HCT116 (cell line): ENCODE results near the gene NCOA1. TPM values are rescaled to one million over a fixed set of nuclear protein-coding genes. Genes with fewer than 3 reads are reported as not detected.

ENCODE experiments used
- ATAC-seq: fragments of 200-7000 bp; cut with Tn5 transposase; 2 replicates; pipeline ENCODE4 v1.9.1; 2020; ENCODE audit warnings: mild to moderate bottlenecking, moderate library complexity
- BruUV-seq: library from RNA; stranded (reverse); fragments of 400-500 nt; replicated peaks from 2 replicates; lab custom pipeline; 2021; lab: Mats Ljungman, UMichigan
- CTCF ChIA-PET: fragments of 300-600 bp; sonication (Branson Sonifier 250); formaldehyde crosslinking; loops from one replicate; lab custom pipeline; 2021; ENCODE audit warnings: antibody characterized with exemption; lab: Charles Lee
- POLR2A ChIA-PET: fragments of 300-600, 350-600 bp; sonication (Branson Sonifier 250); formaldehyde crosslinking; loops from one replicate; lab custom pipeline; 2021; ENCODE audit warnings: antibody characterized with exemption; lab: Charles Lee
- RAD21 ChIA-PET, 2 experiments: fragments of 300-600 bp; sonication (Branson Sonifier 250); formaldehyde crosslinking; loops; one replicate each; lab custom pipeline; 2023; ENCODE audit warnings: low total read pairs in 2 of 2; ENCODE audit not compliant: uncharacterized antibody in 2 of 2, unreplicated experiment in 2 of 2, low non-redundant PET in 1 of 2; lab: Charles Lee
- DNase-seq: peaks from one replicate; pipeline ENCODE4 v3.0.0-alpha.2; 2010; ENCODE audit warnings: low read depth, low spot score
- H2AFZ ChIP-seq: fragments of 200-600 bp; shearing (Covaris generic), sonication (generic); 2 replicates; pipeline ENCODE4 v1.6.1; 2017; ENCODE audit warnings: low read depth, mixed run types, mixed read lengths, antibody characterized with exemption, low read length; ENCODE audit not compliant: poor library complexity, severe bottlenecking
- H3K27ac ChIP-seq: 2 replicates; pipeline ENCODE4 v1.5.1; 2012; ENCODE audit warnings: low read depth, low read length
- H3K27me3 ChIP-seq: fragments of 200-600 bp; sonication (generic); 2 replicates; pipeline ENCODE4 v1.6.1; 2016; ENCODE audit warnings: mixed run types, low read length, mixed read lengths; ENCODE audit not compliant: insufficient read depth
- H3K36me3 ChIP-seq, 2 experiments: fragments of 200-500 bp in 1 of 2; fragments of 200-600 bp in 1 of 2; sonication (Bioruptor generic) in 1 of 2; sonication (generic) in 1 of 2; 2 replicates each; pipeline versions ENCODE4 v1.5.1 to v1.6.1; 2014 to 2016; ENCODE audit warnings: low read length in 2 of 2, inconsistent platforms in 1 of 2, mixed read lengths in 1 of 2, mixed run types in 1 of 2; ENCODE audit not compliant: insufficient read depth in 2 of 2, control insufficient read depth in 1 of 2
- H3K4me1 ChIP-seq, 2 experiments: fragments of 200-600 bp in 1 of 2; sonication (generic) in 1 of 2; 2 replicates each; pipeline versions ENCODE4 v1.5.1 to v1.6.1; 2012 to 2017; ENCODE audit warnings: low read length in 2 of 2, inconsistent platforms in 1 of 2, mild to moderate bottlenecking in 1 of 2, mixed read lengths in 1 of 2, mixed run types in 1 of 2, moderate library complexity in 1 of 2; ENCODE audit not compliant: insufficient read depth in 2 of 2, control insufficient read depth in 1 of 2
- H3K4me2 ChIP-seq: fragments of 200-600 bp; sonication (generic); 2 replicates; pipeline ENCODE4 v1.6.1; 2017; ENCODE audit warnings: mixed run types, low read length, mixed read lengths
- H3K4me3 ChIP-seq, 2 experiments: fragments of 200-600 bp in 1 of 2; sonication (generic) in 1 of 2; replicated peaks in 1 of 2; 2 replicates each; pipeline ENCODE4 v1.5.1; 2011 to 2016; ENCODE audit warnings: low read length in 2 of 2, control low read depth in 1 of 2, low read depth in 1 of 2, mild to moderate bottlenecking in 1 of 2, mixed read lengths in 1 of 2, mixed run types in 1 of 2
- H3K79me2 ChIP-seq: fragments of 200-600 bp; sonication (generic); 2 replicates; pipeline ENCODE4 v1.6.1; 2017; ENCODE audit warnings: mild to moderate bottlenecking, mixed run types, low read length, moderate library complexity, mixed read lengths; ENCODE audit not compliant: insufficient read depth
- H3K9ac ChIP-seq: fragments of 200-600 bp; sonication (generic); 2 replicates; pipeline ENCODE4 v1.6.1; 2016; ENCODE audit warnings: low read length, mixed read lengths
- H3K9me2 ChIP-seq: fragments of 200-600 bp; sonication (generic), shearing (Covaris generic); 2 replicates; pipeline ENCODE4 v1.6.1; 2017; ENCODE audit warnings: mixed run types, mild to moderate bottlenecking, moderate library complexity; ENCODE audit not compliant: insufficient read depth
- H3K9me3 ChIP-seq, 2 experiments: fragments of 200-500 bp in 1 of 2; fragments of 200-600 bp in 1 of 2; sonication (Bioruptor generic) in 1 of 2; sonication (generic) in 1 of 2; 2 replicates each; pipeline ENCODE4 v1.6.1; 2014 to 2017; ENCODE audit warnings: low read length in 2 of 2, mixed read lengths in 2 of 2, inconsistent platforms in 1 of 2, low read depth in 1 of 2, mild to moderate bottlenecking in 1 of 2, mixed run types in 1 of 2, moderate library complexity in 1 of 2; ENCODE audit not compliant: control insufficient read depth in 1 of 2, insufficient read depth in 1 of 2
- H4K20me1 ChIP-seq: fragments of 200-600 bp; sonication (generic), shearing (Covaris generic); 2 replicates; pipeline ENCODE4 v1.6.1; 2017; ENCODE audit warnings: mixed run types, mild to moderate bottlenecking, moderate library complexity; ENCODE audit not compliant: insufficient read depth
- CBX3 ChIP-seq: IDR thresholded peaks from 2 replicates; pipeline ENCODE4 v1.6.1; 2012; ENCODE audit warnings: low read depth
- CTCF ChIP-seq, 3 experiments: fragments of 200-600 bp in 1 of 3; sonication (generic) in 1 of 3; IDR thresholded peaks in 2 of 3; conservative IDR thresholded peaks in 1 of 3; 2 replicates each; pipeline ENCODE4 v1.5.1; 2012 to 2017; ENCODE audit warnings: low read depth in 2 of 3, low read length in 2 of 3, antibody characterized with exemption in 1 of 3, borderline replicate concordance in 1 of 3, control low read depth in 1 of 3, mild to moderate bottlenecking in 1 of 3, mixed read lengths in 1 of 3, mixed run types in 1 of 3, moderate library complexity in 1 of 3; ENCODE audit not compliant: insufficient read depth in 1 of 3
- EGR1 ChIP-seq: IDR thresholded peaks from 2 replicates; pipeline ENCODE4 v1.6.1; 2012; ENCODE audit warnings: low read depth
- POLR2AphosphoS5 ChIP-seq: IDR thresholded peaks from 2 replicates; pipeline ENCODE4 v1.6.1; 2011; ENCODE audit warnings: mild to moderate bottlenecking, low read depth, low read length, moderate library complexity
- SRF ChIP-seq: IDR thresholded peaks from 2 replicates; pipeline ENCODE4 v1.6.1; 2012; ENCODE audit warnings: low read depth
- ZBTB33 ChIP-seq: IDR thresholded peaks from 2 replicates; pipeline ENCODE4 v1.6.1; 2011; ENCODE audit warnings: mild to moderate bottlenecking, low read length, moderate library complexity; ENCODE audit not compliant: insufficient replicate concordance; ENCODE audit errors: extremely low read depth
- intact Hi-C: fragments of 100-400 bp; cut with micrococcal nuclease; formaldehyde crosslinking; loops from 2 replicates; pipeline ENCODE4 v1.10.0; 2022
- total RNA-seq: library from RNA; stranded (reverse); gene quantifications from one replicate; pipeline ENCODE4 v1.2.1, GENCODE V29; 2021; ENCODE audit not compliant: unreplicated experiment
- TF ChIP-seq, protein P1 (sequence below): IDR thresholded peaks from 2 replicates; pipeline ENCODE4 v1.6.1; 2012

The NCOA1 gene
- total RNA-seq, 1 experiment from 2014 or later: 10.4 TPM

GRCh38 chr2:24480245-24480644 lies 10.8 kb upstream of the NCOA1 start:
- no peaks in the 10 kb centered on the region for H3K4me1 ChIP-seq
- CTCF ChIA-PET: no interaction called here
- BruUV-seq: no TSS peak
- TF ChIP-seq SRF (no peak), CTCF (IDR thresholded peaks at IDR 0.05 in 2 of 3, conservative IDR thresholded peaks at IDR 0.05 in 1 of 3; ENCODE audit: borderline replicate concordance in 1 of 3, insufficient read depth in 1 of 3, low read depth in 2 of 3, low read length in 2 of 3) (no peak), ZBTB33 (no peak), EGR1 (no peak), POLR2AphosphoS5 (no peak), CBX3 (0 out of 2 replicates have a peak, but pooled peaks have one; percentile 40)
- TF ChIP-seq, protein P1, sequence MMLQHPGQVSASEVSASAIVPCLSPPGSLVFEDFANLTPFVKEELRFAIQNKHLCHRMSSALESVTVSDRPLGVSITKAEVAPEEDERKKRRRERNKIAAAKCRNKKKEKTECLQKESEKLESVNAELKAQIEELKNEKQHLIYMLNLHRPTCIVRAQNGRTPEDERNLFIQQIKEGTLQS: no peak
- no peaks in the 10 kb centered on the region for H3K79me2 ChIP-seq
- no peak overlapping the region for H2AFZ ChIP-seq
- no peak overlapping the region for H3K9ac ChIP-seq
- no peaks in the 10 kb centered on the region for H3K9me2 ChIP-seq
- no peak for ATAC-seq
- H3K4me3 ChIP-seq: no peak overlapping the region
- H3K9me3 ChIP-seq: no peaks in the 10 kb centered on the region
- no peaks in the 10 kb centered on the region for H4K20me1 ChIP-seq
- no peaks in the 10 kb centered on the region for H3K36me3 ChIP-seq
- no peak overlapping the region for H3K27ac ChIP-seq
- POLR2A ChIA-PET: no interaction called here
- no peaks in the 10 kb centered on the region for H3K27me3 ChIP-seq
- RAD21 ChIA-PET: no interaction called here
- intact Hi-C loops: no loop called here
- DNase-seq: no peak
- no peak overlapping the region for H3K4me2 ChIP-seq
